DMS153 (cell line): ENCODE measurements around the gene MAD2L2.

Source experiments
- DNase-seq: peaks from one replicate; lab custom pipeline; 2025; lab: John Stamatoyannopoulos, UW

Gene MAD2L2

DNA sequence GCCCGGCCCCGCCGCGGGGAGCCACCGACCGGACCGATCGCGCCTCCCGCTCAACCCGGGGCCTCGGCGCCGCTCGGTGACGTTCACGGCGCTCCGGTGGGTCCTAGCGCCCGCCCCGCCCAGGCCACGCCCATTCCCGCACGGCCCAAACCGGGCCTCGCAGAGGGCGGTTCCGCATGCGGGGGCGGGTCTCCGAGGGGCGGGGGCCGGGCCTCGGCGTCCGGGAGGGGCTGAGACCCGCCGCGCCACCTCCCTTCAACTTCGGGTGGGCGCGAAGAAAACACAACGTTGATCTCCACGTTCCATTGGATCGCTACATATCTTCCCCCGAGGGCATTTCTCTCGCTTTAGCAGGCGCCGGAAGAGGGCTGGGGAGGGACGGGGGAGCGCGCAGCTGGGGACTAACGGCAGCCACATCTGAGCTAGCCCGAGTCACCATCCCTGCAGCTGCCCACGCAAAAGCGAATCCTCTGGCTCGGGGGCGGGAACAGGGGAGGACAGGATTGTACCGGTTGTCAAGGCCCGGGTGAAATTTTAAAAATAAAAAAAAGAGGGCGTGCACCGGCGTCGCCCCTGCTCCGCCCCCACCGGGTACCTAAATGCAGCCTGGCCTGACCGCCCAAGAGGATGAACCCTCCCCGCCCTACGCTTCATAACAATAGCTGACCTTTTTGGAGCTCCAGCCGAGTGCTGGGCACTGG is at the start of gene MAD2L2:
Gene MAD2L2, minus strand, starts transcription at position 78 of the 701 bp plus-strand sequence. CDS start 547 bp downstream, outside the sequence.
- DNase-seq: peak; percentile 75

- peak; percentile 9 for DNase-seq
Observed at GRCh38 chr1:11730429-11730891, 49.5 kb upstream of the MAD2L2 start.

- DNase-seq: no peak
Observed at GRCh38 chr1:11729498-11730428, 48.8 kb upstream of the MAD2L2 start.

- DNase-seq: no peak
Observed at GRCh38 chr1:11729155-11729497, 48.2 kb upstream of the MAD2L2 start.

GRCh38 chr1:11728126-11728806 is 47.3 kb upstream of the MAD2L2 start:
- DNase-seq: no peak

DNA sequence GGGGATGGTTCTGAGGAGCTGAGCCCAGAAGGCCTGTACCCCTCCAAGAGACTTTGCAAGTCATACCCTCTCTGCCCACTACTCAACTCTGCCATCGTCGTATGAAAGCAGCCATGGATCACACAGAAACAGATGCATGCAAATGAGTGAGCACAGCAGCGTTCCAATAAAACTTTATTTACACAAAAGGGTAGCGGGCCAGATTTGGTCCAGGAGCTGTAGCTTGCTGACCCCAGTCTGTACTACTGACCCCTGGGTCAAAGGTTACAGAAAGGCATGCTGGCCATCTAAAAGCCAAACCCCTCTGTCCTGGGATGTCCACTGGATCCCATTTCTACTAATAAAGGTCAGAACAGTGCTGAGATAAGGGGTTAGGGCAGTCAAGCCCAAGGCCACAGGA is 46.2 kb upstream of the MAD2L2 start:
- no peak for DNase-seq

GRCh38 chr1:11725616-11726015 is 44.7 kb upstream of the MAD2L2 start:
- DNase-seq: no peak

- no peak for DNase-seq
Observed at GRCh38 chr1:11722538-11722937, 41.6 kb upstream of the MAD2L2 start.

- DNase-seq: no peak
Observed at GRCh38 chr1:11721311-11721710, 40.4 kb upstream of the MAD2L2 start.

DNA sequence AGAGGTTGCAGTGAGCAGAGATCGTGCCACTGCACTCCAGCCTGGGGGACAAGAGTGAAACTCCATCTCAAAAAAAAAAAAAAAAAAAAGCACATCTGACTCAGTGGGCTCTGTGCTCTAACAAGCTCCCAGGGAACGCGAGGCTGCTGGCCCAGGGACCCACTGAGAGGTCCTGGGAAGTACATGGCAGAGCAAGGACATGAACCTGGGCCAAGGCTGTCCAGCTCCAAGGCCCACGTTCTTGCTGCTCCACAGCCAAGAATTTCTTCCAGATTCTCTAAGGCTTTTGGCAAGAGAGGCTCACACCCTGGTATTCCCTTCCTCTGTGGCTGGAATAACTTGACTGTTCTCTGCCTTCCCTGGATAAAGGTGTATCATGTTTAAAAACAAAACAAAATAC is 39.6 kb upstream of the MAD2L2 start:
- DNase-seq: no peak

GRCh38 chr1:11720033-11720376 is 39.1 kb upstream of the MAD2L2 start:
- no peak for DNase-seq

- peak; percentile 70 for DNase-seq
Observed at GRCh38 chr1:11719313-11720032, 38.5 kb upstream of the MAD2L2 start.

DNA sequence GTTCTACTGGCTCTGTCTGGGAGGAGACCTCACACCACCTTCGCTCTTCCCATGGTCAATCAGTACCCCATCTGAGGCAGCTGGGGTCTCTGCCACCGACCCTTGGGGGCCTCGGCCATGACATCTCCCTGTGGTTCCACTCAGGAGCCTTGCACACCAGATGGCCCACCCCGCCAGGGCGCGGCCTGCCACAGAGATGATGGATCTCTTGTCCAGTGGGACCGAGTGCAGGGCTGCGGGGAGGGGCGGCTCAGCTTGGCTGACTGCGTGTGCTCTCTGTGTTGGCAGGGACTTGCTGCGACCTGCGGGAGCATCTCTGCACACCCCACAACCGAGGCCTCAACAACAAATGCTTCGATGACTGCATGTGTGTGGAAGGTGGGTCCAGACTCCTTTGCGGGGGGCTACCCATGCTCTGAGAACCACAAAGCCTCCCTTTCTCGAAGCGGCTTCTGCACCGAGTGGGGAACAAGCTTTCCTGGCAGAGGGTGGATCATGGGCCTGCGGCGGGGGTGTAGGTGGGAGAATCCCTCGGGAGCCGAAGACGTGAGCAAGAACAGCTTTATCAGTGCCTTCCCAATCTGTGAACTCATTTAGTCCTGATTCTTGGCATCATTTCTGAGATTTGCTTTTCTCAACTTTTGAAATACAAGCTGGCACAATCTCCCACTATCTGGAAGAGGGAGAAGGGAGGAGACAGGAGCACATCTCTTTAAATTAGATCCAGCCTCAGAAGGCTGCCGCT is 34.1 kb upstream of the MAD2L2 start:
- no peak for DNase-seq

GRCh38 chr1:11713095-11713494 is 32.1 kb upstream of the MAD2L2 start:
- no peak for DNase-seq

DNA sequence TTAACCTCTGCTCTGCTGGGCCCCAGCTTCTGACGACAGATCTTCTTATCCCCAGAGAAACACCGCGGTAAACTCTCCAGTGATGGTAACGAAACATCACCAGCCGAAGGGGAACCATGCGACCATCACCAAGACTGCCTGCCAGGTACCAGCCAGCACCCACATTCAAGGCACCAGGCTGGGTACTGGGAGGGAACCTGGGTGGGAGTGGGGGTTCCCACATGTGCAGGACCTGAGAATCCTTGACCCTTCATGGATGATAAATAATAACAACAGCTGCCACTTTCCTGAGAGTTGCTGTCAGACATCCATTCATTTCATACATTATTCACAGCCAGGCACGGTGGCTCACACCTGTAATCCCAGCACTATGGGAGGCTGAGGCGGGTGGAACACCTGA is 31.3 kb upstream of the MAD2L2 start:
- DNase-seq: no peak

DNA sequence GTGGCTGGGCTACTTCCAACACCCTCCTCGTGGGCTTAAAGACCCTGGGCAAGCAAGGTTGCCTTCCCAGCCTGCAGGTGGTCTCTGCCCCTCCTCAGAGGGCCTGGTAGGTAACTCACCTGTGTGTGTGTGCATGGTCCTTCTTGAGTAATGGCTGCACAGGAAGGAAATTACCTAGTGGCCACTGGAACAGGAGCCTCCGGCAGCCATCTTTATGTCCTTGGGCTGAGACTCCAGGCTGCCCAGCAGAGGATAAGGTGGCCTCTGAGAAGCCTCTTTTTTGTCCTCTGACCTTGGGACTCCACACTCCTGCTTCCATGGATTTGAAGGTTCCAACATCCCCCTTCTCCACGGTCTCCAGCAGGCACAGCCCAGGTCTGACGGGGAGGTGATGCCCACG is 30.5 kb upstream of the MAD2L2 start:
- DNase-seq: no peak

DNA sequence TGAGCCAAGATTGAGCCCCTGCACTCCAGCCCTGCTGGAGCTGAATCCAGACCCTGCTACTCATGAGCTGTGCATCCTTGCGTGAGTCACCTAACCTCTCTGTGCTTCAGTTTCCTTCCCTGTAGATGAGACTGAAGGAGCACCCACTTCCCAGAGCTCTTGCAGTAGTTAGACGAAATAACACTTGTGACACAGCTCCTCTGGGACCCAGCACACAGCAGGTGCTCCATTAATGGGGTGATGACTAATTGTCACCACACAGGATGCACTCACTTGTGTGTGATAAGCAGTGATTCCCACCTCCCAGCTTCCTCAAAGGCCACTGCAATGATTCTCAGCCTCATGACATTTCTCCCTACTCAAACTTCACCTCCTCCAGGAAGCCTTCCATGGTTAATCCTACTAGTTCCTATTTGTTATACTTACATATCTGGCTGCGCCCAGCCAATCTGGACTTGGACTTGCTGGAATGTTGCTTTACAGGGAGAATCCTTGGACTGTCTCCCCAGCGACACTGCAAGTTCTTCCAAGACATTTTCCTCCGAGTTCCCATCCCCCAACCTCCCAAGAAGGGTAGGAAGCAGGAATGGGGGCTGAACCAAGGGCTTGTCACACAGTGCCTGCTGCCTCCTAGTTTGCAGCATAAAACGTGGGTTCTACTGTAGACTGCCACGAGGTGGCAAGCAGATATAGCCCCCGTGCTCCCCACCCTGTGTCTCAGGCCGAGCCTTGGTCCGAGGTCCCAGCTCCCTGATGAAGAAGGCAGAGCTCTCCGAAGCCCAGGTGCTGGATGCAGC is 27.8 kb upstream of the MAD2L2 start:
- DNase-seq: no peak

DNA sequence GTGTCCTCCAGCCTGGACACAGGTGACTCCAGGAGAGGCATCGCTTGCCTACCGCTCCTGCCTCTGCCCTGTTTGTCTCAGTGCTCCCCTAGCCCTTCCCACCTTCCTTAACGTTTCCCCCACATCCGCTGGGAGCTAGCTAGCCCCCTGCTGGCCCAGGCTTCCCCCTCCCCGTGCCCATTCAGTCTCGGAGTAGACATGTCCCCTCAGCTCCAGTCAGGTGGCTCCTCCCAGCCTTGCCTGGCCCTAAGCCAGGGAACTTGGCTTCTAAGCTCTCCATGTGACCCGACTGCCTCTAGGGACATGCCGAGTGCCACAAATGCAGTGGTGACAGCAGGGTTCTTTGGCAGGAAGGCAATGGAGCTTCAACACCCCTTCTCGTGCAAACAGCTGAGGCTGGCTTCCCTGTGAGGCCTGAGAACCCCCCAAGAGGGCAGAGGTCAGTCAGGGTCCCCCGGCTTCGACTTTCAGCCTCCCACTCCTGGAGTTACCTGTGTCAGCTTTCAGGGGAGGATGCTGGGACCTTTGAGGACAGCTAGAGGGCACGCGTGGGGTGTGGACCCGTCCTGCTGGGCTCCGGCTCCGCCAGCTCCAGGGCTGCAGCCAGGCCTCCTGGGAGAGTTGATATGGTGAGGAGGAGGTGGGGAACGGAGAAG is 26.8 kb upstream of the MAD2L2 start:
- peak; percentile 92 for DNase-seq

DNA sequence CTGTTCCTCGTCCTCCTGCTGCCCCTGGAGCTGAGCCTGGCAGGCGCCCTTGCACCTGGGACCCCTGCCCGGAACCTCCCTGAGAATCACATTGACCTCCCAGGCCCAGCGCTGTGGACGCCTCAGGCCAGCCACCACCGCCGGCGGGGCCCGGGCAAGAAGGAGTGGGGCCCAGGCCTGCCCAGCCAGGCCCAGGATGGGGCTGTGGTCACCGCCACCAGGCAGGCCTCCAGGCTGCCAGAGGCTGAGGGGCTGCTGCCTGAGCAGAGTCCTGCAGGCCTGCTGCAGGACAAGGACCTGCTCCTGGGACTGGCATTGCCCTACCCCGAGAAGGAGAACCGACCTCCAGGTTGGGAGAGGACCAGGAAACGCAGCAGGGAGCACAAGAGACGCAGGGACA is 25.3 kb upstream of the MAD2L2 start:
- no peak for DNase-seq

- DNase-seq: no peak
Observed at GRCh38 chr1:11705596-11705995, 24.6 kb upstream of the MAD2L2 start.
